Measurements from ENCODE around the gene PRKAG2.

The PRKAG2 gene

DNA sequence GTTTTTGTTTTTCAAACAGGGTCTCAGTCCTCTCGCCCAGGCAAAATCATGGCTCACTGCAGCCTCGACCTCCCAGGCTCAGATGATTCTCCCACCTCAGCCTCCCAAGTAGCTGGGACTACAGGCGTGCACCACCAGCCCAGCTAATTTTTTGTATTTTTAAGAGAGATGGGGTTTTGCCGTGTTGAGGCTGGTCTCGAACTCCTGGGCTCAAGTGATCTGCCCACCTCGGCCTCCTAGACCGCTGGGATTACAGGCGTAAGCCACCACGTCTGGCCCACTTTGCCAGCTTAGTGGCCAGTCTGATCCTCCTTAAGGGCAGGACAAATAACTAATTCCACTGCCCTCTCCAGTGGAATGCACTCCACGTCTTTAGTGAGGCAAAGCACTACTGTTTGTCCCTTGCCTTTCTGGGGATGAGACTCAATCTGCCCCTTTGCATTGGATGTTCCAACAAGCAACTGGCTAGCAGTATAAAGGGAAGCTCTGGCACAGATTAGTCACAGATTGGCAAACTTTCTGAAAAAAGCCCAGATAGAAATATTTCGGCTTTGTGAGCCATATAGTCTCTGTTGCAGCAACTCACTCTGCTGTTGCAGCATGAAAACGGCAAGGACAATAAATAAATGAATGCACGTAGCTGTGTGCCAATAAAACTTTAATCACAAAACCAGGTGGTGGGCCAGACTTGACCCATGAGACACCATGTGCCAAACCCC is 213.4 kb downstream of the PRKAG2 start:
- no peak for DNase-seq

DNA sequence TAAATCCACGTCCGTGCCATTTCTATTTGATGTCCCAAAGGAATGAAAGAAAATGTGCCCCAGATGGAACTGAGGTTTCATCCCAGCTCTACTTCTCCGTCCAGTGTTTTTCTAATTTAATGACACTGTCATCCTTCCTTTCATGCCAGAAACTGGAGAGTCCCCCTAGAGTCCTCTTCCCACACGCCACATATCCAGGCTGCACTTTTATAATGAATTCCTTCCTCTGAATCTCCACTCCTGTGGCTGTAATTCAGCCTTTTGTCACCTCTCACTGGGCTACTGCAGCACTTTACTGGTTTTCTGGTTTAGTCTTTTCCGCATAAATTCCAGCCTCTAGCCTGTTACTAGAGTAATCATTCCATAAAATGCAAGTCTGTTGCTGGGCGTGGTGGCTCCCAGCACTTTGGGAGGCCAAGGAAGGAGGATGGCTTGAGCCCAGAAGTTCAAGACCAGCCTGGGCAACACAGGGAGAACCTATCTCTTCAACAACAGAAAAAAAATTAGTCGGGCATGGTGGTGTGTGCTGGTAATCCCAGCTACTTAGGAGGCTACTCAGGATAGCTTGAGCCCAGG is 214.6 kb downstream of the PRKAG2 start:
- no peak for DNase-seq

GRCh38 chr7:151661587-151661986 is 215.3 kb downstream of the PRKAG2 start:
- DNase-seq = no peak

DNA sequence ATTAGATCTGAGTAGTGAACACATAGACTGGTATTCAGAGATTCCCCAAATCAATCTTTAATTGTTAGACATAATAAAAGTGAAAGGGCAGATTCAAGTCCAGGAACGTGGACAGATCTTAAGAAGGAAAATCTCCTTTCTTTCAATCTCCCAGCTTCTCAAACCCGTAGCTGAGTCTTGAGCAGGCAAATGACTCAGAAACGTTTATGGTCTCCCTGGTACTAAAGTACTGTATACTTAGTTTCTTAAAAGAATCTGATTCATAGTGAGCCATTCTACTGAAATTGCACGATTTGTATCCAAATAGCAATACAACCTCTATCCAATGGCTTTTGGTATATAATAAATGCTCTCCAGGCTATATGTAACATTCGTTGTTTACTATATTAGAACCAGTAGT is 216.8 kb downstream of the PRKAG2 start:
- DNase-seq = no peak

DNA sequence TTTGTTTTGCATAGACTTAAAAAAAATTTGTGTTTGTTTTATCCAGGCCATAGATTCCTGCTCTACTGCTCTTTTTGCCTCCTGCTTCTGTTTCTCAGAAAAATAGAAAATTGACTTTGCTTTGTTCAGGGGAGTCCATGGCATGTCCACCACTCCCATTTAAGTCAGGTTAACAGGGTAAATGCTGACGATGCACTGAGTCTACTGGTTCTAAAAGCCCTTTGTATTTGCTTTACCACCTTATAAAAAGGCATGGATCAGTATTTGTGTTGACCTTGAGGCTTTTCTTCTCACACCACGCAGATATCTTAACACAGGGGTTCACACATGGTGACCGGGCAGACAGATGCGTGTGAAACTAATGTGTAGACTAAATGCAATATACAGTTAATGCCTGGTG is 217.7 kb downstream of the PRKAG2 start:
- no peak for DNase-seq

- no peak for DNase-seq
Observed at GRCh38 chr7:151658778-151659177, 218.1 kb downstream of the PRKAG2 start.

- DNase-seq = no peak
Observed at GRCh38 chr7:151657173-151657572, 219.7 kb downstream of the PRKAG2 start.

DNA sequence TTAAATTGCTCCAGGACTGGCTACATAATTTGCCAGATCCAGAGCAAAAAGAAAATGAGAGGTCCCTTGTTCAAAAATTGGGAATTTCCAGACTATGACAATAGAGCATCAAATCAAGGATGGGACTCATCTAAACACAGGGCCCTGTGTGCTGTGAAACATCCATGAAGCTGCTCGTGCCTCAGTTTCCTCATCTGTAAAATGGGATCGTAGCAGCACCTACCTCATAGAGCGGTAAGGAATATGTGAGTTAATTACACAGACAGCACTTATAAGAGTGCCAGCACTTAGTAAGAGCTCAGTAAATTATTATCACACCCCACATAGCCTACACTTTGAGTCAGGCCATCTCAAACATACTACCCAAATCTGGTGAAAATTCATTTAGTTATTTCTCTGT is 221.4 kb downstream of the PRKAG2 start:
- no peak for DNase-seq

- DNase-seq = no peak
Observed at GRCh38 chr7:151652111-151652510, 224.8 kb downstream of the PRKAG2 start.

DNA sequence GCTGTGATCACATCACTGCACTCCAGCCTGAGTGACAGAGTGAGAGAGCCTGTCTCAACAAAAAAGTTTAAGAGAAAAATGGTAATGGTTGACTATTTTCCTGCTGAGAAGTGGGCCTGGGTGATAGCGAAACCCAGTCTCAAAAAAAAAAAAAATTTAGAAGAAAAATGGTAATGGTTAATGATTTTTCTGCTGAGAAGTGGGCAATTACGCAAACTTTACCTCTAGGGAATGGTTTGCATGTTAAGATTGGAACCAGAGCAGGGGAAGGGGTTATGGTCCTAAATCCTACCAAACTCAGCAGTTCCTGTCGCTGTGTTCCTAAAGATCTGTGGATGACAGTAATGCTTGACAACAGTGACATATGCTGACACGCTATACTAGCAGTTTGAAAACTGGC is 226.8 kb downstream of the PRKAG2 start:
- no peak for DNase-seq

GRCh38 chr7:151648429-151648828 is 228.5 kb downstream of the PRKAG2 start:
- DNase-seq = no peak

GRCh38 chr7:151647874-151648273 is 229.0 kb downstream of the PRKAG2 start:
- no peak for DNase-seq

DNA sequence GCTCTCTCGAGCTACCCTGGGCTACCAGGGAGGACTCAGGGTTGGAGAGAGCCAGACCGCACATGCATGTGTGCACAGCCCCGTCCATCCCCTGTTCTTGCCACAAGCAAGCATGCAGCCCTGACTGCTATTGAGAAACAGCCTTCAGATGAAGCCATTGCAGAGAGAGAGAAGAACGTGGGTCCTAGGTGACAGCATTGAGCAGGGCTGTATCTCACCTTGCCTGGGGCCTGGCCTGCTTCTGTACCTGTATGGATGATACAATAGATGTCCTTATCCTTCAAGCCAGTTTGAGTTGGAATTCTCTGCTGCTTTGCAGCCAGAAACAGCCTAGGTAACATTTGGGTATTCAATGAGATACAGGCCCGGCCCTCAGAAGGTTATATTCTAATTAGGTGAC is 229.9 kb downstream of the PRKAG2 start:
- DNase-seq = no peak

- DNase-seq = no peak
Observed at GRCh38 chr7:151645311-151645710, 231.6 kb downstream of the PRKAG2 start.

DNA sequence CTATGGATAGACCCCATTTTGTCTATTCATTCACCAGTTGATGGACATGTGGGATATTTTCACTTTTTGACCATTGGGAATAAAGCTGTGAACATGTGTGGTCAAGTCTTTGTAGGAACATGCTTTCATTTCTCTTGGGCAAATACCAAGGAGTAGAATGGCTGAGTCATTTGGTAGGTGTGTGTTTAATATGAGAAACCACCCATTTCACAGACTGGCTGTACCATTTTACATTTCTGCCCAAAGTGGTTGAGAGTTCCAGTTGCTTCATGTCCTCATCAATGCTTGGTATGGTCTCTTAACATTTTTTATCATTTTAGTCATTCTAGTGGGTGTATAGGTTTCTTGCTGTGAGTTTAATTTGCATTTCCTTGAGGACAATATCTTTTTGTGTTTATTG is 232.4 kb downstream of the PRKAG2 start:
- no peak for DNase-seq

GRCh38 chr7:151642746-151643145 is 234.2 kb downstream of the PRKAG2 start:
- no peak for DNase-seq

- no peak for DNase-seq
Observed at GRCh38 chr7:151641587-151641986, 235.3 kb downstream of the PRKAG2 start.

GRCh38 chr7:151637781-151638261 is 239.1 kb downstream of the PRKAG2 start:
- no peak for DNase-seq

- no peak for DNase-seq
Observed at GRCh38 chr7:151634643-151635042, 242.3 kb downstream of the PRKAG2 start.

DNA sequence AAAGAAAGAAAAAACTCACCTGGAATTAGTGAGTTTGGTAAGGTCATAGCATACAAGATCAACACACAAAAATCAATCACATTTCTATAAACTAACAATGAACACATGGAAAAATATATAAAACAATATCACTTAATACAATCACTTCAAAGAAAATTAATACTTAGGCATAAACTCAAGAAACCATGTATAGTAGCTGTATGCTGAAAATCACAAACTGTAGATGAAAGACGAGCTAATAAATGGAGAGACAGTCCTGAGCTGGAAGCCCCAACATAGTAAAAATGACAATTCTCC is 243.5 kb downstream of the PRKAG2 start:
- no peak for DNase-seq

GRCh38 chr7:151632750-151633515 is 244.0 kb downstream of the PRKAG2 start:
- no peak for DNase-seq

DNA sequence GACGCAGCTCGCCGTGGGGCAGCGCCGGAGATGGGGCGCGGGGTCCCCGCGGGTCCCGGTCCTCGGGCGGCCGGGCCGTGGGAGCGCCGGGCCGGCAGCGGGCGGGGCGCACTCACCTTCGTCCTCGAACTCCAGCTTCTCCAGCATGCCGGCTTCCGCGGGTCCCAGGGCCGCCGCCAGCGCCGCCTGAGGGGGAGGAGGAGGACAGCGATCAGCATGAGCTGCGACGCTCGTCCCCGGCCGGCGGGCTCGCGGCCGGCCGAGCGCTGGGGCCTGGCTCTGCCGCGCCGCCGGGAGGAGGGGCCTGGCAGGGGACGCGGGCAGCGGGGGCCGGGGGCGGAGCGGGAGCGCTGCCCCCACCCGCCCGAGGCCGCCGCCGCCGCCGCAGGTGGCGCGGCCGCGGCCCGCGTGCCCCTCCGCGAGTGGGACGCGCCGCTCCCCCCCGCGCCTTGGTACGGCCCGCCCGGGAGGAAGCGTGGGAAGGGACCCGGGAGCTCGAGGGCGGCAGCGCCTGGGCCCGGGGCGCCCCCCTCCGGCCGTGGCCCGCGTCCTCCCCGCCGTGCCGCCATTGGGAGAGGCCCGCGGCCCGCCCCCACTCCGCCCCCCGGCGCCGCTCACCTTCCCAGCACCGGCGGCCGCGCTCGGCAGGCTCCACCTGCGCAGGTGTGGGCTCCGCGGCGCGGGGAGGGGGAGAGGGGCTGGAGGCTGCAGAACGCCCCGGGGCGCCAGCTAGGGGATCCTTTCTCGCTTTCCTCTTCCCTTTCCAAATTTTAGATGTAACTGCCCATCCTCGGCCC is 244.8 kb downstream of the PRKAG2 start:
- no peak for DNase-seq

DNA sequence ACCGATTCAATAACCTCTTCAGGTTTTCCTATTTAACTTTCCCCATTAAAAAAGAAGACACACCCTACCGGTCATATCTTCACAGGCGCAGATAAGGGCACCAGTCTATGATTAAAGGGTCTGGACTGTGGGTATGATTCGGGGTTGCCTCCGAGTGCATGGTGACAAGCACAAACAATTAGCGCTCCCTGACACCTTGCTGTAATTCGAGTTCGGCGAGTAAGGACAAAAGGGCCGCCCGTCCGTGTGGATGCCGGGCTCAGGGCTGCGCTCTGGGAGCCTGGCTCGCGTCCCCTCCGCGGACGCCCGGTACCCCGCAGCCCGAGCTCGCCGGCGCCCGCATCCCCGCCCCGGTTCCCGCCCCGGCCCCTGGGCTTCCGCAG is 245.4 kb downstream of the PRKAG2 start:
- no peak for DNase-seq
